ENCODE measurements around the gene ELFN1. TPM values are rescaled to one million over a fixed set of nuclear protein-coding genes. Genes with fewer than 3 reads are reported as not detected.

Gene ELFN1
- total and polyA plus RNA-seq, 2 donors from 2014 or later = 3.5 to 3.8 TPM

DNA sequence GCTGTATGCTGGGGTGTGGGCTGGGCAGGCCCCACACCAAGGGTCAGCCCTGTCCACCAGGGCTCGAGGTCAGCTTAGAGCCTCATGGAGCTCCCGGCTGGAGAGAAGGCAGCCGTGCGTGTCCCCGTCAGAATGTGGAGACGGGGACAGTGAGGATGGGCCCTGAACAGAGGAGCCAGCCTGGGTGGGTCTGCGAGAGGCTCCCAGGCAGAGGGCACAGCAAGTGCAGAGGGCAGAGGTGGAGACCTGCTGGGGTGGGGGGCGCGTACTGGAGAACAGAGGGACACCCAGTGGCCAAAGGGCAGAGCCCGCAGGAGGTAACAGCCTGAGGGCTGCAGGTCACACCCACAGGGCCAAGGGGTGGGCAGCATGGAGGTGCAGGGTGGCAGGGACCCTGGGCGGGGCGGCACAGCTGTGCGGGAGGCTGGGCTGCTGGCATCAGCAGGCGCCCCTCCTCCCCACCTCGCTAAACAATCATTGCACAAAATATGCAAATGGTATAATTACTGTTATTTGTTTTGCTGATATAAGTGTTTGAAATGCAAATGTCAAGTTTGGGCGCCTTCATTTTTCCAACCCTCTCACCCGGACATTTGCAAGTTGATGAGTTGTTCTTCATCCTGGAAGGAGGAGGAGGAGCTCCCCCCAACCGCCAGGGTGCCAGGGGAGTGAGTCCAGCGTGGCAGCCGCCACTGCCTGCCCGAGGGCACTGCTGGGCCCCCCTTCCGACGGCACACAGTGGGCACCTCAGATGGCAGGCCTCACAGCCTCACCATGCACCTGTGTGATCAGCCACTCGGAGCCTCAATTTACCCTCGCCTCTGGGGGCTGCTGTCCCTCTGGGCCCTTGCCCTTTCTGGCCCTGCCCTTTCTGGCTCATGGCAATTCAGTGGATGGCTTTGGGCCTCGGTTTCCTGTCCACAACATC is 35.0 kb downstream of the ELFN1 start:
- intact Hi-C loops (cut with DNase I) = no loop called here
- Histone ChIP-seq H3K27me3 (ENCODE audit: control insufficient read depth, insufficient read depth, low read length) (no peaks in the 10 kb centered on the region), H3K4me1 (ENCODE audit: control insufficient read depth in 2 of 3, insufficient read depth in 2 of 3, low read depth in 1 of 3, low read length in 3 of 3) (no peaks in the 10 kb centered on the region), H3K9me3 (ENCODE audit: control insufficient read depth in 2 of 3, insufficient read depth in 1 of 3, low read length in 3 of 3) (peaks cover 0 to 6% (median 0%) of the 10 kb centered on the region in 3 donors), H3K27ac (ENCODE audit: low read depth in 2 of 2, low read length in 2 of 2) (no peak overlapping the region), H3K36me3 (ENCODE audit: control insufficient read depth in 2 of 3, insufficient read depth in 3 of 3, low read length in 3 of 3) (peaks cover 0 to 3% (median 0%) of the 10 kb centered on the region in 3 donors), H3K4me3 (ENCODE audit: low read length in 3 of 3) (no peak overlapping the region), H3K9ac (ENCODE audit: low read length in 3 of 3) (no peak overlapping the region)
- DNase-seq (peak in 2 of 5 donors; percentile 43 to 47), FAIRE-seq (no peak)
- TF ChIP-seq, protein P1, sequence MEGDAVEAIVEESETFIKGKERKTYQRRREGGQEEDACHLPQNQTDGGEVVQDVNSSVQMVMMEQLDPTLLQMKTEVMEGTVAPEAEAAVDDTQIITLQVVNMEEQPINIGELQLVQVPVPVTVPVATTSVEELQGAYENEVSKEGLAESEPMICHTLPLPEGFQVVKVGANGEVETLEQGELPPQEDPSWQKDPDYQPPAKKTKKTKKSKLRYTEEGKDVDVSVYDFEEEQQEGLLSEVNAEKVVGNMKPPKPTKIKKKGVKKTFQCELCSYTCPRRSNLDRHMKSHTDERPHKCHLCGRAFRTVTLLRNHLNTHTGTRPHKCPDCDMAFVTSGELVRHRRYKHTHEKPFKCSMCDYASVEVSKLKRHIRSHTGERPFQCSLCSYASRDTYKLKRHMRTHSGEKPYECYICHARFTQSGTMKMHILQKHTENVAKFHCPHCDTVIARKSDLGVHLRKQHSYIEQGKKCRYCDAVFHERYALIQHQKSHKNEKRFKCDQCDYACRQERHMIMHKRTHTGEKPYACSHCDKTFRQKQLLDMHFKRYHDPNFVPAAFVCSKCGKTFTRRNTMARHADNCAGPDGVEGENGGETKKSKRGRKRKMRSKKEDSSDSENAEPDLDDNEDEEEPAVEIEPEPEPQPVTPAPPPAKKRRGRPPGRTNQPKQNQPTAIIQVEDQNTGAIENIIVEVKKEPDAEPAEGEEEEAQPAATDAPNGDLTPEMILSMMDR (IDR thresholded peaks at IDR 0.05; ENCODE audit: borderline replicate concordance, extremely low read depth, insufficient read depth) = no peak

DNA sequence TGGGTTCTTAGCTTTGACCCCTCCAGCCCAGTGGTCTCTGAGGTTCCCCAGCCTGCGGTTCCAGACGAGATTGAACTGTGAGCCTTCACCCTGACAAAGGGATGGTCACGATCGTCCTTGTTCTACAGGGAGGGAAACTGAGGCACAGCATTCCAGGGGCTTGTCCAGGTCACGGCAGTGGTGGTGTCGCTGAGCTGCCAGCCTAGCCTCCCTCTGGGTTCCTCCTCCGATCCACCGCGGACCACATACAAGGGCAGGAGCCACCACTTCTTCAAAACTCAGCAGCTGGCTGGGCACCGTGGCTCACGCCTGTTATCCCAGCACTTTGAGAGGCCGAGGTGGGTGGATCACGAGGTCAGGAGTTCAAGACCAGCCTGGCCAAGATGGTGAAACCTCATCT is 35.8 kb downstream of the ELFN1 start:
- TF ChIP-seq, protein P1 (IDR thresholded peaks at IDR 0.05; ENCODE audit: borderline replicate concordance, extremely low read depth, insufficient read depth) = no peak
- no peak for FAIRE-seq
- Histone ChIP-seq H3K4me1 (ENCODE audit: control insufficient read depth in 2 of 3, insufficient read depth in 2 of 3, low read depth in 1 of 3, low read length in 3 of 3) (no peaks in the 10 kb centered on the region), H3K4me3 (ENCODE audit: low read length in 3 of 3) (no peak overlapping the region), H3K27ac (ENCODE audit: low read depth in 2 of 2, low read length in 2 of 2) (no peak overlapping the region), H3K27me3 (ENCODE audit: control insufficient read depth, insufficient read depth, low read length) (no peaks in the 10 kb centered on the region), H3K9ac (ENCODE audit: low read length in 3 of 3) (no peak overlapping the region), H3K36me3 (ENCODE audit: control insufficient read depth in 2 of 3, insufficient read depth in 3 of 3, low read length in 3 of 3) (peaks cover 0 to 3% (median 0%) of the 10 kb centered on the region in 3 donors), H3K9me3 (ENCODE audit: control insufficient read depth in 2 of 3, insufficient read depth in 1 of 3, low read length in 3 of 3) (peaks cover 0 to 7% (median 0%) of the 10 kb centered on the region in 3 donors)
- intact Hi-C loops (cut with DNase I) = no loop called here
- DNase-seq = peak in 2 of 5 donors; percentile 19 to 36

DNA sequence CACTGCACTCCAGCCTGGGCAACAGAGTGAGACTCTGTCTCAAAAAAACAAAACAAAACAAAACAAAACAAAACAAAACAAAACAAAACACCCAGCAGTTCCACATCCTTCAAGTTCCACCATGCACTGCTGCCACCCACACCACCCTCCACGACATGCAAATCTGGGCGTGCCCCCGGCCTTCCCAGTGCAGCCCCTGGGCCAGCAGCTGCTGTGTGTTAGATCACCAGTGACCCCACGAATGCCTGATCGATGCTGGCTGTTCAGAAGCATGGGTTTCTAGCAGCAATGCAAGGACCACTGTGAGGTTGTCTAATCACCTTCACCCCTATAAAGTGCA is 36.3 kb downstream of the ELFN1 start:
- no peak overlapping the region for H3K4me3 ChIP-seq (ENCODE audit: low read length in 3 of 3)
- DNase-seq = no peak
- intact Hi-C loops (cut with DNase I) = no loop called here

More for the DNA sequence above, 36.3 kb downstream of the ELFN1 start:
- H3K9ac ChIP-seq (ENCODE audit: low read length in 3 of 3) = no peak overlapping the region
- no peaks in the 10 kb centered on the region for H3K4me1 ChIP-seq (ENCODE audit: control insufficient read depth in 2 of 3, insufficient read depth in 2 of 3, low read depth in 1 of 3, low read length in 3 of 3)
- H3K36me3 ChIP-seq (ENCODE audit: control insufficient read depth in 2 of 3, insufficient read depth in 3 of 3, low read length in 3 of 3) = peaks cover 0 to 3% (median 0%) of the 10 kb centered on the region in 3 donors
- no peak for FAIRE-seq
- H3K9me3 ChIP-seq (ENCODE audit: control insufficient read depth in 2 of 3, insufficient read depth in 1 of 3, low read length in 3 of 3) = peaks cover 0 to 7% (median 0%) of the 10 kb centered on the region in 3 donors
- no peak overlapping the region for H3K27ac ChIP-seq (ENCODE audit: low read depth in 2 of 2, low read length in 2 of 2)
- no peaks in the 10 kb centered on the region for H3K27me3 ChIP-seq (ENCODE audit: control insufficient read depth, insufficient read depth, low read length)
- TF ChIP-seq, protein P1 (IDR thresholded peaks at IDR 0.05; ENCODE audit: borderline replicate concordance, extremely low read depth, insufficient read depth) = no peak

Measured in kidney (tissue), 14 donors.